ENCODE data around the gene DCHS2.
"Not testable (repeated sequence)": the region's sequence is repeated elsewhere in the genome, so short reads cannot be mapped to it uniquely, and the experiment has no call there.

Gene DCHS2

DNA sequence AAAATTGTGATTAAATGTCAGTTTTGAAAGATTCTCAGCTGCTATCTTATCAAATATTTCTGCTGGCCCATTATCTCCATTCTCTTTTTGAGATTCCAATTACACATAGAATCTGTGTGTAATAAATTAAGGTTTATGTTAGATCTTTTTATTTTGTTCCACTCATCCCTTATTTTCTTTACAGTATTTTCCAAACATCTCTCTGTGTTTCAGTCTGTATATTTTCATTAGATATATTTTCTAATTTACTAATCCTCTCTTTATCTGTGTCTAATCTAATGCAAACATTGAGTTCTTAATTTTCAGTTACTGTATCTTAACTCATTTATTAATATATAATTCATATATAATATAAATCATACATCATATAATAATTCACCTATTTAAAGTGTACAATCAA, 268.7 kb downstream of the DCHS2 start:
- H3K9ac ChIP-seq (ENCODE audit: low read depth, low read length), result no peak overlapping the region
- H3K36me3 ChIP-seq (ENCODE audit: control insufficient read depth, insufficient read depth, low read length), result no peaks in the 10 kb centered on the region

GRCh38 chr4:154218051-154218450, 273.5 kb downstream of the DCHS2 start:
- Histone ChIP-seq H3K27me3 (ENCODE audit: control insufficient read depth, insufficient read depth, low read length) (no peaks in the 10 kb centered on the region), H3K9ac (ENCODE audit: low read depth, low read length) (no peak overlapping the region), H3K27ac (ENCODE audit: low read depth, low read length) (no peak overlapping the region), H3K4me3 (ENCODE audit: low read depth, low read length) (no peak overlapping the region), H3K4me1 (ENCODE audit: control insufficient read depth, insufficient read depth, low read length) (no peaks in the 10 kb centered on the region), H3K9me3 (ENCODE audit: control insufficient read depth, insufficient read depth, low read length) (peaks cover 3% of the 10 kb centered on the region; the same call in 1 of the 2 replicates), H3K36me3 (ENCODE audit: control insufficient read depth, insufficient read depth, low read length) (no peaks in the 10 kb centered on the region)

More for the DNA sequence above, 268.7 kb downstream of the DCHS2 start:
- H3K4me1 ChIP-seq (ENCODE audit: control insufficient read depth, insufficient read depth, low read length), result no peaks in the 10 kb centered on the region
- H3K27ac ChIP-seq (ENCODE audit: low read depth, low read length), result no peak overlapping the region
- H3K9me3 ChIP-seq (ENCODE audit: control insufficient read depth, insufficient read depth, low read length), result peaks cover 7% of the 10 kb centered on the region
- no peaks in the 10 kb centered on the region for H3K27me3 ChIP-seq (ENCODE audit: control insufficient read depth, insufficient read depth, low read length)
- H3K4me3 ChIP-seq (ENCODE audit: low read depth, low read length), result no peak overlapping the region

- H3K4me1 ChIP-seq (ENCODE audit: control insufficient read depth, insufficient read depth, low read length); H3K36me3 ChIP-seq (ENCODE audit: control insufficient read depth, insufficient read depth, low read length); H3K4me3 ChIP-seq (ENCODE audit: low read depth, low read length); H3K27me3 ChIP-seq (ENCODE audit: control insufficient read depth, insufficient read depth, low read length); H3K27ac ChIP-seq (ENCODE audit: low read depth, low read length); H3K9ac ChIP-seq (ENCODE audit: low read depth, low read length); H3K9me3 ChIP-seq (ENCODE audit: control insufficient read depth, insufficient read depth, low read length): not testable (repeated sequence)
Observed at GRCh38 chr4:154217384-154217783, 274.2 kb downstream of the DCHS2 start.

DNA sequence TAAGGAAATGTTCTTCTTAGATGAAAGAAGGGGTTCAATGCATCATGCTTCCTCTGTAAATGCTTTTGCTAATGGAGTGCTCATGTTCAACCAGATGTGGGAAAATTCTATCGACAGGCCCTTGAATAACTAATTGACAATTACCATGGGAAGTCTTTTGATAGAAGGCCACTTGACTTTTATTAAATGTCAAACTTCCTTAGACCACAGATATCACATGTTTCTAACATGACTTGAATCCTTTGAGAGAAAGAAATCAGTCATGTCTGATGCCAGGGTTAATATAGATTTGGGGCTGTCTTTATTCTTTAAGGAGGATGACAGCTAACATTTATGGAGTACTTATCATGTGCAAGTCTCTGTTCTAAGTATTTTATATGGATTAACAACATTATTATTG, 280.1 kb downstream of the DCHS2 start:
- Histone ChIP-seq H3K4me1 (ENCODE audit: control insufficient read depth, insufficient read depth, low read length) (no peaks in the 10 kb centered on the region), H3K9ac (ENCODE audit: low read depth, low read length) (no peak overlapping the region), H3K9me3 (ENCODE audit: control insufficient read depth, insufficient read depth, low read length) (no peaks in the 10 kb centered on the region), H3K4me3 (ENCODE audit: low read depth, low read length) (no peak overlapping the region), H3K27ac (ENCODE audit: low read depth, low read length) (no peak overlapping the region), H3K36me3 (ENCODE audit: control insufficient read depth, insufficient read depth, low read length) (no peaks in the 10 kb centered on the region), H3K27me3 (ENCODE audit: control insufficient read depth, insufficient read depth, low read length) (no peaks in the 10 kb centered on the region)

DNA sequence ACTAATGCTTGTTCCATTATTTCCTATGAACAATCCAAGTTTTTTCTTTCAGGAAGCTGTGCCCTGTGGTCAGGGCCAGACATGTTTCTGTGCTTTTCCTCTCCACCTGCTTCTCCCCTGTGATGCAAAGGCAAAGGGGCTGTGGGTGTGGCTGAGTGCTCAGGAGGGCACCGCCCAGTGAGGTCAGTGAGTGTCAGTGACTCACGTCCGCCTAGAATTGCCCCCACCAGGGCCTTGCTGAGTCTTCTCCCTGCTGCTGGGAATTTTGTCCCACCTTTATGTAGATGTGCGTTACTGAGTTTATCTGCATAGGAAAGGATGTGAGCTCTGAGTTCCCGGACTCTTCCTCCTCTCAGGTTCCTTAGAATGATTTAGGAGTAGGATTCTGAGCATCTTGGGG, 283.2 kb downstream of the DCHS2 start:
- Histone ChIP-seq H3K27me3 (ENCODE audit: control insufficient read depth, insufficient read depth, low read length) (no peaks in the 10 kb centered on the region), H3K4me3 (ENCODE audit: low read depth, low read length) (no peak overlapping the region), H3K4me1 (ENCODE audit: control insufficient read depth, insufficient read depth, low read length) (no peaks in the 10 kb centered on the region), H3K9me3 (ENCODE audit: control insufficient read depth, insufficient read depth, low read length) (no peaks in the 10 kb centered on the region), H3K9ac (ENCODE audit: low read depth, low read length) (no peak overlapping the region), H3K27ac (ENCODE audit: low read depth, low read length) (no peak overlapping the region), H3K36me3 (ENCODE audit: control insufficient read depth, insufficient read depth, low read length) (no peaks in the 10 kb centered on the region)

- H3K9ac ChIP-seq (ENCODE audit: low read depth, low read length), result no peak overlapping the region
- no peak overlapping the region for H3K4me3 ChIP-seq (ENCODE audit: low read depth, low read length)
- no peaks in the 10 kb centered on the region for H3K36me3 ChIP-seq (ENCODE audit: control insufficient read depth, insufficient read depth, low read length)
- no peak overlapping the region for H3K27ac ChIP-seq (ENCODE audit: low read depth, low read length)
- no peaks in the 10 kb centered on the region for H3K4me1 ChIP-seq (ENCODE audit: control insufficient read depth, insufficient read depth, low read length)
- no peaks in the 10 kb centered on the region for H3K9me3 ChIP-seq (ENCODE audit: control insufficient read depth, insufficient read depth, low read length)
- H3K27me3 ChIP-seq (ENCODE audit: control insufficient read depth, insufficient read depth, low read length), result no peaks in the 10 kb centered on the region
Observed at GRCh38 chr4:154205471-154205870, 286.1 kb downstream of the DCHS2 start.

DNA sequence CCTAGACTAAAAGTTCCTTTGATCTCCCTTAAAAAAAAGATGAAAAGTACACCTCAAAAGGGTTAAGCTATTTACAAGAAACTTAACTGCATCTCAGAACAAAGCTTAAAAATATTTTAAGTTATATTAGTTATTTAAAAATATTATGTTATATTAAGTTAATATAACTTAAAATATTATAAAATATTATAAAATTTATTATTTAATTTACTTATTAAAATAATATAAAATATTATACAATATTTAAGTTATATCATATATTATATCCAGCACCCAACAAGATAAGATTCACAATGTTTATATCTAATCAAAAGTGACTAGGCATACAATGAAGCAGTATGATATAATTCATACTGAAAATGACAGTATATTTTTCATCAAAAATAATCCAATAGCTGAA, 296.9 kb downstream of the DCHS2 start:
- H3K27ac ChIP-seq (ENCODE audit: low read depth, low read length), result no peak overlapping the region
- H3K4me3 ChIP-seq (ENCODE audit: low read depth, low read length), result no peak overlapping the region
- no peak overlapping the region for H3K9ac ChIP-seq (ENCODE audit: low read depth, low read length)
- no peaks in the 10 kb centered on the region for H3K36me3 ChIP-seq (ENCODE audit: control insufficient read depth, insufficient read depth, low read length)
- H3K27me3 ChIP-seq (ENCODE audit: control insufficient read depth, insufficient read depth, low read length), result no peaks in the 10 kb centered on the region
- H3K4me1 ChIP-seq (ENCODE audit: control insufficient read depth, insufficient read depth, low read length), result no peaks in the 10 kb centered on the region
- no peaks in the 10 kb centered on the region for H3K9me3 ChIP-seq (ENCODE audit: control insufficient read depth, insufficient read depth, low read length)

- H3K9me3 ChIP-seq (ENCODE audit: control insufficient read depth, insufficient read depth, low read length), result no peaks in the 10 kb centered on the region
- H3K27me3 ChIP-seq (ENCODE audit: control insufficient read depth, insufficient read depth, low read length), result no peaks in the 10 kb centered on the region
- H3K27ac ChIP-seq (ENCODE audit: low read depth, low read length), result no peak overlapping the region
- H3K4me3 ChIP-seq (ENCODE audit: low read depth, low read length), result no peak overlapping the region
- H3K4me1 ChIP-seq (ENCODE audit: control insufficient read depth, insufficient read depth, low read length), result no peaks in the 10 kb centered on the region
- H3K9ac ChIP-seq (ENCODE audit: low read depth, low read length), result no peak overlapping the region
- no peaks in the 10 kb centered on the region for H3K36me3 ChIP-seq (ENCODE audit: control insufficient read depth, insufficient read depth, low read length)
Observed at GRCh38 chr4:154192585-154192984, 299.0 kb downstream of the DCHS2 start.

DNA sequence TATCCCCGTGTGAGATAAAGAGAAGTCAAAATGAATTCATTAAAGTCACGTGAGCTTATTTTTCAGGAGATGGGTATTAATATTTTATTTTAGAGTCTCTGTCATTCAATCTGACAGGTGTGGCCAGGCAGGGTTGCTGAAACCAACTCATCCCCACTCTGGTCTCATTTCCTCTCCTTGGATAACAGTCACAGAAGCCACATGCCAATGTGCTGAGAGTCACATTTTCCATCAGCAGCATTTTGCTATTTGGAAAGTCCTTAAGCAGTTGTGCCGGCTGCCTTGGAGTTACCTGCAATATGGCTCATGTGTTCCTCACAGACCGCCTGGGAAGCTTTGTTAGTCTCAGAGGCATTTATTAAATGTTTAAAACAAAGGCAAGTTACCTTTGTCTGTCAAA, 302.3 kb downstream of the DCHS2 start:
- H3K4me3 ChIP-seq (ENCODE audit: low read depth, low read length), result no peak overlapping the region
- H3K4me1 ChIP-seq (ENCODE audit: control insufficient read depth, insufficient read depth, low read length), result peaks cover 5% of the 10 kb centered on the region; the same call in 1 of the 2 replicates
- no peaks in the 10 kb centered on the region for H3K9me3 ChIP-seq (ENCODE audit: control insufficient read depth, insufficient read depth, low read length)
- H3K36me3 ChIP-seq (ENCODE audit: control insufficient read depth, insufficient read depth, low read length), result no peaks in the 10 kb centered on the region
- H3K27ac ChIP-seq (ENCODE audit: low read depth, low read length), result no peak overlapping the region
- no peaks in the 10 kb centered on the region for H3K27me3 ChIP-seq (ENCODE audit: control insufficient read depth, insufficient read depth, low read length)
- no peak overlapping the region for H3K9ac ChIP-seq (ENCODE audit: low read depth, low read length)

DNA sequence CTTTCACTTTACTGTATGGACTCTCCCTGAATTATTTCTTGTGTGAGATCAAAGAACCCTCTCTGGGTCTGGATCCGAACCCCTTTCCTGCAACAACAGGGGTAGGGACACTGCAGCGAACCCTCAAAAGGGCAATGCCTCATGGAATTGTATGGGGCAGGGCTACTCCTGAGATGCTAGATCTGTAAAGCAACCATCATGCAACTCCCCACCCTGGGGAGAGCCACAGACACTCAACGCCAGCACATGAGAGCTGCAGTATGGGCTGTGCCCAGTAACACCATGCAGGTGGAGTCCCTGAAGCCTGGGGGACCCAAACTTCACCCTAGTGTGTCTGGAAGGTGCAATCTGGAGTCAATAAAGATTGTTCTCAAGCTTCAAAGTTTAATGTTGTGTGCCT, 304.7 kb downstream of the DCHS2 start:
- Histone ChIP-seq H3K4me3 (ENCODE audit: low read depth, low read length) (no peak overlapping the region), H3K27ac (ENCODE audit: low read depth, low read length) (no peak overlapping the region), H3K27me3 (ENCODE audit: control insufficient read depth, insufficient read depth, low read length) (no peaks in the 10 kb centered on the region), H3K9ac (ENCODE audit: low read depth, low read length) (no peak overlapping the region), H3K9me3 (ENCODE audit: control insufficient read depth, insufficient read depth, low read length) (no peaks in the 10 kb centered on the region), H3K4me1 (ENCODE audit: control insufficient read depth, insufficient read depth, low read length) (peaks cover 14% of the 10 kb centered on the region), H3K36me3 (ENCODE audit: control insufficient read depth, insufficient read depth, low read length) (no peaks in the 10 kb centered on the region)

DNA sequence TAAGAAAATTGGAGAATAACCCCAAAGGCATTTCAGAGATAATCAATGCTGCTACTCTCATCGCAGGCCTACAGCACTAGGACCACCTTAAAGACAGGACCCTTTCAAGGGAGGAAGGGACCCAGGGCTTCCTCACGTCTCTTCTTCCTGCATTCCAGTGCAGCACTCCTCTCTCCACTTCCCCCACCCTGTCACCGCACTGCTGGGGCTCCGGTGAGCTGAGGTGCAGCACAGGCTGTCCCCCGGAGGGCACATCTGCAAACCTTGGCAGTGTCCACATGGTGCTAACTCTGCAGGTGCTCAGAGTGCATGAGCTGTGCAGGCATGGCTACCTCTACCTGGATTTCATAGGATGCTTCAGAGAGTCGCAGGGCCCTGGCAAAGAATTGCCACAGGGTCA, 305.6 kb downstream of the DCHS2 start:
- H3K36me3 ChIP-seq (ENCODE audit: control insufficient read depth, insufficient read depth, low read length), result no peaks in the 10 kb centered on the region
- no peak overlapping the region for H3K4me3 ChIP-seq (ENCODE audit: low read depth, low read length)
- H3K9ac ChIP-seq (ENCODE audit: low read depth, low read length), result no peak overlapping the region
- peaks cover 14% of the 10 kb centered on the region for H3K4me1 ChIP-seq (ENCODE audit: control insufficient read depth, insufficient read depth, low read length)
- no peak overlapping the region for H3K27ac ChIP-seq (ENCODE audit: low read depth, low read length)
- no peaks in the 10 kb centered on the region for H3K9me3 ChIP-seq (ENCODE audit: control insufficient read depth, insufficient read depth, low read length)
- H3K27me3 ChIP-seq (ENCODE audit: control insufficient read depth, insufficient read depth, low read length), result no peaks in the 10 kb centered on the region

GRCh38 chr4:154184238-154184637, 307.4 kb downstream of the DCHS2 start:
- Histone ChIP-seq H3K9ac (ENCODE audit: low read depth, low read length) (no peak overlapping the region), H3K36me3 (ENCODE audit: control insufficient read depth, insufficient read depth, low read length) (no peaks in the 10 kb centered on the region), H3K4me3 (ENCODE audit: low read depth, low read length) (no peak overlapping the region), H3K27me3 (ENCODE audit: control insufficient read depth, insufficient read depth, low read length) (no peaks in the 10 kb centered on the region), H3K27ac (ENCODE audit: low read depth, low read length) (no peak overlapping the region), H3K9me3 (ENCODE audit: control insufficient read depth, insufficient read depth, low read length) (no peaks in the 10 kb centered on the region), H3K4me1 (ENCODE audit: control insufficient read depth, insufficient read depth, low read length) (peaks cover 14% of the 10 kb centered on the region)
